HT1080 (cell line): ENCODE results near the gene NDE1. TPM values are rescaled to one million over a fixed set of nuclear protein-coding genes. Genes with fewer than 3 reads are reported as not detected.
"Not testable (repeated sequence)": the region's sequence is repeated elsewhere in the genome, so short reads cannot be mapped to it uniquely, and the experiment has no call there.

Source experiments
- DNase-seq: peaks from one replicate; pipeline ENCODE4 v3.0.0-alpha.2; 2015; ENCODE audit warnings: low read depth
- total RNA-seq: library from RNA; depleted of rRNA; stranded (reverse); fragments of >200 nt; shearing (Covaris generic); gene quantifications from 2 replicates; pipeline ENCODE4 v1.2.3, GENCODE V29; 2014

Gene NDE1
- total RNA-seq, 1 experiment from 2014 or later = 37.0 TPM

DNA sequence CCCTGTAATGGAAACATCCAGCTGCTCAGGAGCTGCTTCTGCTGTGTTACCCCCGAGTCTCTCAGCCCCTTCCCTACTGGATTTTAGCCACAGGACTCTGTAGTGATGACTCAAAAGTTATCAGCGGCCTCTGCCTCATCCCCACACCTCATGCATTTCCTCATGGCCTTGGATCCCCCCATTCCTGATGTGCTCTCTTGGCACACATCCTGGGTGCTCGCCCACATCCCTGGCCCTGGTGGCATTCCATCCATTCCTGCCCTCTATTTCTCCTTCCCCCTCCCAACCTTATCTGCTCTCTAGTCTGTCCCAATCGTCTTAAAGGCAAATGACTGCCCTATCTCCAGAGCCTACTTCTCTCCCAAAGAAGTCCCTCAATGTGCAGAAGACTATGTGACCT is 31.7 kb upstream of the NDE1 start:
- DNase-seq = peak; percentile 54

DNA sequence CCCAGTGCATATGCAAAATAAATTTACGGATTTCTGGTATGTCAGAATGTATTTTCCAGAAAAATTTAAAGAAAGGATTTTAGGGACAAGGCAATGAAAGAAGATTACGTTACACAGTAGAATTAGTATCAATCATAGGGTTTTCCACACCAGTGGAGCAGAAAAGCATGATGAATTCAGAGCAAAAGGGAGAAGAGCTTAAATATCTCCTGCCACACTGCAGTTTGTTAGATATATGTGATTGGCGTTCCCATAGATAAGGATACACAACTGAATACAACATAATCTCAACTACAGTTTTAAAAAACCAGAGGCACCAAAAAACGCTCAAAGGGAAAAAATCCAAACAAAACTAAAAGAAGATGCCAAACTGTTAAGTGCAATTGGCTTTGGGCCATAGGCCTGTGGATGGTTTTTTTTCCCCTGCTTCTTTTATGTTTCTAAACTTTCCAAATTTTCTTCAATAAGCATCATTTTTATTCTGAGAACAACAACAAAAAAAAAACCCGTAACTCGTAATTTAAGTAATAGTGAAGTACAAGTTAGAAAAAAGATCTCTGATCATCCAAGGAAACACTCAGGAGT is 29.3 kb upstream of the NDE1 start:
- no peak for DNase-seq

- no peak for DNase-seq
These were observed 28.6 kb upstream of the NDE1 start for GRCh38 chr16:15621456-15621855.

DNA sequence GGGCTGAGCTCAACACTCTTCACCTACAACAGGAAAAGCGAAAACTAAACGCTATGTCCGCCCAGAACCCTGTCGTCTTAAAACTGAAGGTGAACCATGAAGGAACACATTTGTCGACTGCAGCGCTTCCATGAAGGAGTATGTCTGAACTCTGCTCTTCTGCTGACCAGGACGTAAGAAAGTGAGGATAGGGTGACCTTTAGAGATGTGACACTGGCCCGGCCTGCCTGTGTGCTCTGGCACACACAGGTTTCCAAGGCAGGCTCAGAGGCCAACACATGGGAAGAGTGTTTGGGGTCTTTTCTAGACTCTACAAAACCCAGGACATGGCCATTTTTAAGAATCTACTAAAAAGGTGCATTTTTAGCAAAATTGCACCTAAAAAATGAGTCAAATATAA is 28.2 kb upstream of the NDE1 start:
- no peak for DNase-seq

DNA sequence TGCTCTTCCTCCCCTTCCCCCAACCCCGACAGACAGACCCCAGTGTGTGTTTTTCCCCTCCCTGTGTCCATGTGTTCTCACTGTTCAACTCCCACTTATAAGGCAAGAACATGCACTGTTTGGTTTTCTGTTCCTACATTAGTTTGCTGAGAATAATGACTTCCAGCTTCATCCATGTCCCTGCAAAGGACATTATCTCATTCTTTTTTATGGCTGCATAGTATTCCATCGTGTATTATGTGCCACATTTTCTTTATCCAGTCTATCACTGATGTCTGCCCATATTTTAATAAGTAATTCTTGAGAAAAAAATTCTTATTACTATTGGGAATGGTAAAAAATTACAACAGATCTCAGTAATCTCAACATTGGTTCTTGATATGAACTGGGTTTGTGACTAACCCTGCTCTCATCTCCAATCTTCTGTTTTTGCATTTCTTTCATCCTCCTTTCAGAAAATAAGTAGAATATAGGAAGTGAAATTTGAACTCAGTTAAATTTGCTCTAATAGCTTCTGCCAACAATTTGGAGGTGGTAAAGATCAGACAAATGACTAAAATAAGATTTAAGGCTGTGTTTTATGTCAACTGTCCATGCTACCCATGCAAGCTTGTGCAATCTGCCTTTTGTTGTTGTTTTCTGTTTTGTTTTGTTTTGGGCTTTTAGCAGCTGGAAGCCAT is 18.2 kb upstream of the NDE1 start:
- no peak for DNase-seq

DNA sequence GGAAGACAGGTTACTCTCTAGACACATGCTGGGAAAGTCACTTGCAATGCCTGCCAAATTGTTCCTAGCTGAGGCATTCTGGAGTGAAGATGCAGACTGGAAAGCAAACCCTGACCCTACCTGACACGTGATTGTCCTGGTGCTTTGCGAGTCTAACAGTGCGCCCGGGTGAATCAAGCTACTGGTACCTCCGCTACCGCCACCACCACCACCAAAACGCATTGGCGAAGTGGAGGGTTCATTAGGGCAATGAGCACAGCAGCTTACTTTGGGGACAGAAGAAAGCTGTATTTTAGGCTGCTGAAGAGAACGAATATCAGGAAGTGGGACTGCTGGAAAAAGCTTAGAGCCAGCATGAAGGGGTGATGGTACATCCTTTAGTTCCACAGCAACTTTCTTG is 14.1 kb upstream of the NDE1 start:
- no peak for DNase-seq

GRCh38 chr16:15636392-15636873 is 13.6 kb upstream of the NDE1 start:
- no peak for DNase-seq

- no peak for DNase-seq
These were observed 10.9 kb upstream of the NDE1 start for GRCh38 chr16:15639061-15639568.

GRCh38 chr16:15640966-15641365 is 9.1 kb upstream of the NDE1 start:
- DNase-seq = no peak

- DNase-seq = no peak
These were observed 8.1 kb upstream of the NDE1 start for GRCh38 chr16:15641753-15642556.

DNA sequence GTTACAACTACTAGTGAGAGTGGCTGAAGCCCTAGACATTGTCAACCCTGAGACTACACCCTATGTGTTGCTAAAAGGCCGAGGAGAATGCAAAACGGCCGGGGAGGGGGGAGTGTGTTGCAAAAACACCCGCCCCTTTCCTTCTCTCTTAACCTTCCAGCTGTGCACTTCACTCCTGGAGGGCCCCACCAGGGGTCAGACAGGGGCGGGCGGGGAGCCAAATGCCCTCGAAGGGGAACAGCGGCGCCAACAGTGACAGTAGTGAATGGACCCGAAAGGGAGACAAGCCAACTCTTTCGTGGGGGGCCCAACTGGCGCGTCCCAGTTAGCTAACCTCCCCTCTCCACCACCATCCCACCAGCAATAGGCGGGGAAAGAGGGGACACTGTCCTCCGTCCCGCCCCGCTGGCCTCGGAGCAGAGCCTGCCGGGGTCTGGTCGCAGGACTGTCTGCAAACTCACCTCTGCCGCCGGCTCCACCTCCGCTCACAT is 7.4 kb upstream of the NDE1 start:
- peak; percentile 74 for DNase-seq

GRCh38 chr16:15643048-15643945 is 6.7 kb upstream of the NDE1 start, which contains the start of gene MARF1:
Gene MARF1 (minus strand): TSS chr16:15643154. CDS start chr16:15639233, 3,921 bp downstream.
- DNase-seq = peak; percentile 90

GRCh38 chr16:15643946-15644250 is 6.1 kb upstream of the NDE1 start:
- DNase-seq = no peak

DNA sequence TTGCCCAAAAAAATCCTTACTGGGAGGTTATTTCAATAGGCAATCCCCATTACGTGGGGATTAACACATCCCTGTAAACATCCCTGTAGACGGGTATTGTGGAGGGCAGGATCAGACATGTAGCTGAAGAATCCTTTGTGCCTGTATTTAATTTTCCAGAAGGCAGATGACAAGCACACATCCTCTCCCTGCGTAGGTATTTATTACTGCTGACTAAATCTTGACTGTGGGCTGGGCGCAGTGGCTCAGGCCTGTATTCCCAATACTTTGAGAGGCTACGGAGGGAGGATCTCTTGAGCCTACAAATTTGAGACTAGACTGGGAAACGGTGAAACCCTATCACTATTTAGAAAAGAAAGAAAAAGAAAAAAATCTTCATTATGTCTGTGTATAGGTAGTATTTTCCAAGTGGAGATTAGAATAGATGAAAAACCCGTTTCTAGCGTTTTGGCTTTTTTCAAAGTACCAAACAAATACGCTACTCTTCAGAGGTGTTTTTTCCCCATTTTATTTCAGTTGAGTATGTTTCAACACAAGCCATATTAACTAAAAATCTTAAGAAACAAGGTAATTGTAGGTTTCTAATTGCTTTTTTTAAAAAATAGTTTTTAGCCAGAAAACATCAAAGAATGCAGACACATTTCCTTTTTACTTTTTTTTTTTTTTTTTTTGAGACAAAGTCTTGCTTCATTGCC is 5.6 kb upstream of the NDE1 start:
- peak; percentile 54 for DNase-seq

GRCh38 chr16:15644962-15645465 is 5.0 kb upstream of the NDE1 start:
- peak; percentile 81 for DNase-seq

GRCh38 chr16:15646557-15647293 is 3.3 kb upstream of the NDE1 start:
- DNase-seq = not testable (repeated sequence)

- no peak for DNase-seq
These were observed 2.6 kb upstream of the NDE1 start for GRCh38 chr16:15647294-15648014.

GRCh38 chr16:15648135-15648730 is 1.8 kb upstream of the NDE1 start:
- no peak for DNase-seq
